NCI-H526 (cell line): ENCODE measurements around the gene UGT8.
"Not testable (repeated sequence)": the region's sequence is repeated elsewhere in the genome, so short reads cannot be mapped to it uniquely, and the experiment has no call there.

Source experiments
- DNase-seq, 2 experiments: peaks; one replicate each; lab custom pipeline; 2025; lab: John Stamatoyannopoulos, UW

The UGT8 gene, protein sequence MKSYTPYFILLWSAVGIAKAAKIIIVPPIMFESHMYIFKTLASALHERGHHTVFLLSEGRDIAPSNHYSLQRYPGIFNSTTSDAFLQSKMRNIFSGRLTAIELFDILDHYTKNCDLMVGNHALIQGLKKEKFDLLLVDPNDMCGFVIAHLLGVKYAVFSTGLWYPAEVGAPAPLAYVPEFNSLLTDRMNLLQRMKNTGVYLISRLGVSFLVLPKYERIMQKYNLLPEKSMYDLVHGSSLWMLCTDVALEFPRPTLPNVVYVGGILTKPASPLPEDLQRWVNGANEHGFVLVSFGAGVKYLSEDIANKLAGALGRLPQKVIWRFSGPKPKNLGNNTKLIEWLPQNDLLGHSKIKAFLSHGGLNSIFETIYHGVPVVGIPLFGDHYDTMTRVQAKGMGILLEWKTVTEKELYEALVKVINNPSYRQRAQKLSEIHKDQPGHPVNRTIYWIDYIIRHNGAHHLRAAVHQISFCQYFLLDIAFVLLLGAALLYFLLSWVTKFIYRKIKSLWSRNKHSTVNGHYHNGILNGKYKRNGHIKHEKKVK

GRCh38 chr4:114598191-114599121, at the start of gene UGT8:
TSS of gene UGT8 (plus strand) at chr4:114598807. CDS start at chr4:114622881, 24,074 bp downstream.
- DNase-seq, result peak; percentile 86 to 96

DNA sequence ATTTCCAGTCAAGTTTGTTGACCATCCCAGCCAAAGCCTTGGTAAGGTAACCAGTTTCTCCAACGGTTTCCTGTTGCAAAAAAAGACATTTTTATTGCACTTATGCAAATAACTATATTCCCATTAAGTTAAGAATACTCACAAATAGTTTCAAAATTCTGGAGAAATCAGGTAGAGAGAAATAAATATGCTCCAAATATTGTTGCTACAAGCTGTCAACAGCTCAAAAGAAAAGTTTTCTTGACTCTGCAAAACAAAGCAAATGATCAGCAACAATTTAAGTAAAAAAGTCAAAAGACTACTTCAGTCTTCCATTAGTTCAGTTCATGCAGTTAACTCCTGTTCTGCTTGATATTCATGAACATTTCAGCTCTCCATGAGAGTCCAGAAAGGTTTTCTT, 49.0 kb upstream of the UGT8 start:
- DNase-seq, result no peak

- DNase-seq, result no peak
Observed at GRCh38 chr4:114558446-114559020, 40.1 kb upstream of the UGT8 start.

GRCh38 chr4:114561590-114561989, 37.0 kb upstream of the UGT8 start:
- no peak for DNase-seq

DNA sequence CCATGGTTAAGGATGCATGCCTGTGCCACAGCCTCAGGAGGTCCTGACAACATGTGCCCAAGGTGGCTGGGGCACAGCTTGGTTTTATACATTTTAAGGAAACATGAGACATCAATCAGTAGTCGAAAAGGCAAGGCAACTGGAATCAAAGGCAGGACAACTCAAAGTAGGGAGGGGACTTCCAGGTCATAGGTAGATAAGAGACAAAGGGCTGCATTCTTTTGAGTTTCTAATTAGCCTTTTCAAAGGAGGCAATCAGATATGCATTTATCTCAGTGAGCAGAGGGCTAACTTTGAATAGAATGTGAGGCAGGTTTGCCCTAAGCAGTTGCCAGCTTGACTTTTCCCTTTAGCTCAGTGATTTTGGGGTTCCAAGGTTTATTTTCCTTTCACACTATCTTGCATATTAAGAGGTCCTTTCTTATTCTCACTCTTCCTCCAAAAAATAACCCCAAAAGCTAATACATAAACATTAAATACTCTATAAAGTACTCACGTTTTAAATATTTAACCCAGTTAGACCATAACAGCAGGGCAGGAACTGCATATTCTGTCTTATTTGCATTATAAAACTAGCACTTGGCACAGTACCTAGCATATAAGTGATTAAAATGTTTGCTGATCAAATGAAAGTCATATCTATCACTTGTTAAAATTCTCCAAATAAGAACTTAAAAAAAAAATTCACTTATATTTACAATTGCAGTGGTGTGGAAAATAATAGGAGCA, 36.3 kb upstream of the UGT8 start:
- peak; percentile 35 to 50 for DNase-seq

DNA sequence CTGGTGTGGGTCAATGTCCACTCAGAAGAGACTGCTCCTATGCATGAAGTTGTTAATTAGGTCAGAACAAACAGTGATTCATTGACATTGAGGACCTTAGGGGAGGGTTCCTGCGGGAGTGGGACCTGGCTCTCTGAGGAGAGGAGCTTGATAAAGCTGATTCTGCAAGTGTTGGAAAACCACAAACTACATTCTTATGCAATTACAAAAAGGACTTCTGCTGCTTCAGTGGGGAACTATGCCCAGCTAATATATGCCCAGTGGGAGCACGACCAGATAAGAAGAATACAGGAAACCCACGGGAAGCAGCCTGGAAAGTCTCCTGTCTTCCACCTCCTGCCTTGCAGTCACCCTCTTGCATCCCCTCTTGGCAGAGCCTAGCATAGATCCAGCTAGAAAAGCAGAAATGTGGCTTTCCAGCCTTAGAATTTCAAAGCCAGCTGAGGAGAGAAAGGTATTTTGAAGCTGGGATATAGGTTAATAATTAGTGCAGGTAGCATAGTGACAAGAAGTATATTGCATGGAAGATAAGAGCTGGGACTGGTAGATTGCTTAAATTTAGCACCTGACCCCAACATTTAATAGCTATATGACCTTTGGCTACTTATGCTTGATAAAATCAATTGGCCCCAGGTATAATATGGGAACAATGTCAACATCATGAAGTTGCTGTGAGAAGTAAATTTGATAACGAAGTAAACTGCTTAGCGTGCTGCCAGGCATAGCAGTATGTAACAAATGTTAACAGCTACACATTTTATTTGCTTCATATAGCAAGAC, 34.9 kb upstream of the UGT8 start:
- DNase-seq, result no peak

DNA sequence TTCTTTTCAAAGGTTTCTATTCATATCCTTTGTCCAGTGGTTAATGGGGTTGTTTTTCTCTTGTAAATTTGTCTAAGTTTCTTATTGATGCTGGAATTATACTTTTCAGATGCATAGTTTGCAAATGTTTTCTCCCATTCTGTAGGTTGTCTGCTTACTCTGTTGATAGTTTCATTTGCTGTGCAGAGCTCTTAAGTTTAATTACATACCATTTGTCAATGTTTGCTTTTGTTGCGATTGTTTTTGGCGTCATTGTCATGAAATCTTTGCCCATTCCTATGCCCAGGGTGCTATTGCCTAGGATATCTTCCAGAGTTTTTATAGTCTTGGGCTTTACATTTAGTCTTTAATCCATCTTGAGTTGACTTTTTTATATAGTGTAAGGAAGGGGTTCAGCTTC, 21.2 kb upstream of the UGT8 start:
- no peak for DNase-seq

DNA sequence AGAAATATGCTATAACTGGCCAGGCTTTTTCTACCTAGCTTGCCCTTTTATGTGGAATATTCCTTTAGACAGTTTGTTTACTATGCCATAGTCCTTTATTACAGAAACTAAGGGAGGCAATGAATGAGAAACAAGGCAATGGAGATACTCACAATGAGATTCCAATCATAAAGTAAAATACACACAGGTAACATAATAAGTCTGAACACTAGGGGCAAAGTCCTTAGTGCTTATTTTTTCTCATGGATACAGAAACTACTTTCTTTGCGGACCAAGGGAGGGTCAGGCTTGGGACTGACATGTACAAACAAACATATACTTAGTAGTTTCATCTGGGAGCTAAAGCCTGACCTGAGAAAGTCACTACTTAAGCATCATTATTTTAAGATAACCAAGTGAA, 16.0 kb upstream of the UGT8 start:
- DNase-seq, result no peak

GRCh38 chr4:114588305-114588704, 10.3 kb upstream of the UGT8 start:
- DNase-seq, result no peak

GRCh38 chr4:114590360-114590759, 8.2 kb upstream of the UGT8 start:
- DNase-seq, result not testable (repeated sequence)

DNA sequence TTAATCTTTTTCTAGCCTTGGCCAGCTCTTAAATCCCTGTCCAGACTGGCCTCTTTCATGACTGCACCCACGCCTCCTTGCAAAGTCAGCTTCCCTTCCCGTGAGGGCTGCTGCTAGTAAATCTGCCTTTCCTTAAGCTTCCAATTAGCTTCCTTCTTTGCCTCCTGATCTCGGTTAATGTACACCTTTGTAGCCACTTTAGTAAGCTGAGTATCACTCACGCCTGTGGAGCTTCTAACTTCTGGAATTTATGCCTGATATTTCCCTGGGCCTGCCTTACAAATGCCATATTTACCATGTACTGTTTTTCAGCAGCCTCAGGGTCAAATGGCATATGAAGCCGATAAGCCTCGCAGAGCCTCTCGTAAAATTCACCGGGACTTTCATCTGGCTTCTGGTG, 5.1 kb upstream of the UGT8 start:
- DNase-seq, result no peak

DNA sequence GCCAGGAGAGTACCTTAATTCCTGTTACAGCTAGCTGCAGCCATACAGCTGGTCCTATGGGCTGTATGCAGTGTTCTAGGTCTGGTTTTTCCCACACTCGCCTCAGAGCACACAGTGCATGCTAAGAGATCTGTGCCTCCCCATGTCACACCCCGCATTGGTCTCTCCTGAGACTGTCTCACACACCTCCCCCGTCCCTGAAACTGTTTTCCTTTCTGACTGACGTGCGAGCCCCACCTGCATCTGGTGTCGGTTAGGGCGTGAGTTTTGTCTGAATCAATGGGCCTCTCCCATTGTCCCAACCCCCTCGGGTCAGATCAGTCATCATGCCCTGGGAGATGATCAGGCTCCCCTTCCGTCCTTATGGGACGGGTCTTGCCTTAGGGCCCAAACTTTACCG, 3.4 kb upstream of the UGT8 start:
- DNase-seq, result no peak

GRCh38 chr4:114595921-114596320, 2.7 kb upstream of the UGT8 start:
- no peak for DNase-seq

DNA sequence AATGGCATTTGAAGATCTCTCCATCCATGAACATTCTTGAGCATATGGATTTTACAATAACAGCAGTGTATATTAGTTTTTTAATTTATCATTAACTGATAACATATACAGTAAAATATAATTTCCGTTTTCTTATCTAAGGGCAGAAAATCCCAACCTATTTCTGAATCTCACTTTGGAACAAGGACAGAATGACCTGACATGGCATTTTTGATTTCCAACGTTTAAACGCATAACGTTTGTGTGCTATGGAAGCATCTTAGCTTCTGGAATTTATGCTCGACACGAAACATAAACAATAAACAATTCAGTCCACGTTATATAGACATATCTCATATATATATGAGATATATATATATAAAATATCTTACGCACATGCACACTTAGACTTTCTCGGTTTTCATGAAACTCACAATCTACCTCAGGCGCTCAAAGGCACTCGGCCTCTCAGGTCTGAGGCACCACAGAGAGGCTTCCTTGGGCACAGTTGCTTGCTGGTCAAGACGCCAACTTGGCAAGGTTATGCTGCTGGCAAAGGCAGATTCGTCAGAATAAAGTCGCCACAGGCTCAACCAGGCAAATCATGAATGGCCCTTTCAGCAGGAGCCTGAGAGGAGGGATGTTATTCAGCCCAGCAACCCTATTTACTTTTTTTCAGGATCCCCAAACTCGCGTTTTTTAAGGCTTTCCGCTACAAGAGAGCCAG, 1.0 kb upstream of the UGT8 start:
- DNase-seq, result peak; percentile 67 to 71

- DNase-seq, result peak; percentile 65 to 81
Observed at GRCh38 chr4:114599231-114599902, 760 bp downstream of the UGT8 start.

DNA sequence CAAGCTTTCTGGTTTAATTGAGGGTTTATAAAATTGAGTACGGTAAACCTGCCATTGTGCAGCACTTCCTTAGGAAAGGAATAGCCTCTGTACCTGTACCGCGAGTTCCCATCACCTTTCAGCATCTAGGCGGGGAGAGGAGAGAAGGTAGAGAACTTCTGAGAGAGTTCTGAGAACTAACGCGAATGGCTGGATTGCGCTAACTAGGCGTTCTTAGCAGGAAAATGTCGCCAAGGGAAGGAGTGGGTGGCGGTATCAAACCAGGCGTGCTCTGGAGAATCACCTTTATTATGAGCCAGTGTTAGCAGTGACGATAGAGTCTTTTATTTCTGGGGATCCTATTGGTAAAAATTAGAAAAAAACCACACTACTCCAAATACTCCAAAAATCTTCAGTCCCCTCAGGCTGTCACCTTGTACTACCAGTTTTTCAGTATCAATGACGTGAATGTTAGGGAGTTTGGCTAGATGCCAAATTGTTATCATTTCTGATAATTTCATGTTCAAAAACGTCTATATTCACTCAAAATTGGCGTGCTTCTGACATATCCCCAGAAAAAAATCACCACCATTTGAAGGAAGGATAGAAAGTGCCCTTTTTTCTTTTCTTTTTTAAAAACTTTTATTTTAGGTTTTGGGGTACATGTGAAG, 1.4 kb downstream of the UGT8 start:
- DNase-seq, result peak; percentile 60 to 67

GRCh38 chr4:114600672-114601071, 2.1 kb downstream of the UGT8 start:
- DNase-seq, result peak in 1 of 2 experiments; percentile 8

- peak; percentile 18 to 32 for DNase-seq
Observed at GRCh38 chr4:114601304-114602052, 2.9 kb downstream of the UGT8 start.
